GM23248 (cell line): ENCODE data around the gene SLMAP.

Source experiments
- EZH2 ChIP-seq: fragments of 200-600 bp; sonication (generic); IDR thresholded peaks from 2 replicates; pipeline ENCODE4 v1.6.1; 2018; ENCODE audit warnings: antibody characterized with exemption, mild to moderate bottlenecking; ENCODE audit not compliant: insufficient read depth, poor library complexity, severe bottlenecking
- EZH2phosphoT487 ChIP-seq: fragments of 200-600 bp; sonication (generic); IDR thresholded peaks from 2 replicates; pipeline ENCODE4 v1.6.1; 2018; ENCODE audit warnings: antibody characterized with exemption, moderate library complexity, mild to moderate bottlenecking, low read depth; ENCODE audit not compliant: insufficient read depth

DNA sequence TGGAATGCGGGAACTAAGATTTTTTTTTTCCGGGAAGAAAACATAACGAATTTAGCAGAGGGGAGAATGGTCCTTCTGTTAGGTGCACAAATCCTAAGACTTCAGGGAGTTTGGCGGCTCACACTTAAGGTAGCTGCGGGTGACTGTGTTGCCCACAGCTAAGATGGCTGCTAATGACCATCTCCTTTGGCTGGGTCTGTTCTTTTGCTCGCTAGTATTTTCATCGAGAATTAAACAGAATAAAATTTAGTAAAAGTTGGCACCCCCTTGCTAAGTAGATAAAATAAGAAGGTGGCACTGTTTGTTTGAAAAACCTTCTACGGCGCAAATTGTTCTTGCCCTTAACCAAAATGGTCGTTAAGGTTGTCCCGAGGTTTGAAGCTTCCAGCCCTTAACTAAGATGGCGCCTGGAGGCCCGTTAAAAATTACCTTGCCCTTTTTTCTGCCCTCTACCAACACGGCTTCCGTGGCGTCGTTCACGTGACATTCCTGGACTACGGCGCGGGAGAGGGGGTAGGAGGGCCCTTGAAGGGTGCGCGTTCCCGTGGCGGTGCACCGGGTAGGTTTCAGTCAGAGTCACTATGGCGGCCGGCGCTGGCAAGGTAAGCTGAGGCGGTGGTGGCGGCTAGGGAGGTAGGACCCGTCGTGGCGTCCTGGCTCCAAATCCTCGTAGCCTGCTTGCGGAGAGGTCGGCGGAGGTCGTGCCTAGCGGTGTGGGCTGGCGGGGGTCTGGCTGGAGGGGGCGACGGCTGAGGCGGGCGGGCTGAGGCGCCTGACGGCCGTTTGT lies at the start of gene SLMAP:
- TF ChIP-seq EZH2 (no peak), EZH2phosphoT487 (no peak)
